ENCODE measurements around the gene ROR1.
"Not testable (repeated sequence)": the region's sequence is repeated elsewhere in the genome, so short reads cannot be mapped to it uniquely, and the experiment has no call there.

ROR1 gene

GRCh38 chr1:63773496-63773814 lies 362 bp upstream of the ROR1 start:
- TF ChIP-seq JUND (IDR thresholded peaks at IDR 0.05; ENCODE audit: low read depth): no peak
- in situ Hi-C loops (cut with HindIII; ENCODE audit: low pct_unique_long_range_greater_than_20kb, low sequenced_read_pairs): no loop called here

GRCh38 chr1:63774617-63775417 lies 1.0 kb downstream of the ROR1 start:
- DNase-seq (ENCODE audit: low read depth in 1 of 2, low spot score in 1 of 2): peak; percentile 1 to 16
- in situ Hi-C loops (cut with HindIII; ENCODE audit: low pct_unique_long_range_greater_than_20kb, low sequenced_read_pairs): no loop called here
- no peak for TF ChIP-seq JUND (IDR thresholded peaks at IDR 0.05; ENCODE audit: low read depth)

More at GRCh38 chr1:63773496-63773814, 362 bp upstream of the ROR1 start:
- DNase-seq (ENCODE audit: low read depth in 1 of 2, low spot score in 1 of 2): no peak

DNA sequence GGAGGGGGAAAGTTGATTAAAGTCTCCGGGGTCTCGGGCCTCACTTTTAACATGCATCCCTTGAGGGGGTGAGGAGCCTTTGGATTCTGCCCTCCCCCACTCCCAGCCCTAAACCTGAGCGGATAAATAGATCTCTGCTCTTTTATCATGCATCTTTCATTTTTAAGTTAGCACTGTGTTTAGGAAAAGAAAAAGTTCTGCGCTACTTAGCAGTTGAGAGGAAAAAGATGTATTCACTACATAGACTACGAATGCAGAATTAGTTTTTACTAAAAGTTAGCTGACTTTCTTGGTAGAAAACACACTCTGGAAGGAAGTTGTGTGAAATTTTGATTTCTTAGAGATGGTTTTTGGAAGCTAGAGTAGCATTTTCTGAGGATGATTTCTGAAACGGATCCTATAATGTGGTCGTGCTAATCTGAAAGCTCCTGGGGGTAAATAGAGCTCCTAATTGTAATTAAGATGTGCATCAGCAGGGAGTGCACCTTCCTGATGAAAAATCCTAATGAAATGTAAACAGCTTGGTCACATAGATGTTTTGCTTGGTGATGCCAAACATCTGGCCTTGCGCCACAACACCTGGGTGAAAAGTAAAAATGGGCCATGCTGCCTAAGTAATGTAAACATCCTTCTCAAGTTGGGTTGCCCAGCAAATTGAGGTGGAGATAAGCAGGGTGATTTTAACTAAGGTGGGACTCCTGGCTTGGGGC lies 1.8 kb downstream of the ROR1 start:
- in situ Hi-C loops (cut with HindIII; ENCODE audit: low pct_unique_long_range_greater_than_20kb, low sequenced_read_pairs): no loop called here
- DNase-seq (ENCODE audit: low read depth in 1 of 2, low spot score in 1 of 2): no peak
- no peak for TF ChIP-seq JUND (IDR thresholded peaks at IDR 0.05; ENCODE audit: low read depth)

DNA sequence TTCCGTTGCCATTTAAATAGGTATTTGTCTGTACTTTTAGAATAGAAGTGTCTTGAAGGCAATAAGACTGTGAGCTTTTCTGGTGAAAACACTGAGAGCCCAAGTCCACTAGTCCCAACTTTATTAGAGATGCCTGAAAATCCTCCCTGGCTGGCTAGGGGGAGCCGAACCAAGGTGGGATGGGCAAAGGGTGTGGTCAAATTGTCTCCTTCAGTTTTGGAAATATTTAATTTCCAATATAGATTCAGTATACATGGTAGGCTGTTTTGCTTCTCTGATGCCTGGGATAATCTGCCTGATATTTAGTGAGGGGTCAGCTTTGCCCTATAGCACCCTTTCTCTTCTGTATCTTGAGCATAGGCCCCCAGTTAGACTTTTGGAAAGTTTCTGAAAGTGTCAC lies 3.5 kb downstream of the ROR1 start:
- no peak for TF ChIP-seq JUND (IDR thresholded peaks at IDR 0.05; ENCODE audit: low read depth)

GRCh38 chr1:63777965-63778880 lies 4.4 kb downstream of the ROR1 start:
- in situ Hi-C loops (cut with HindIII; ENCODE audit: low pct_unique_long_range_greater_than_20kb, low sequenced_read_pairs): no loop called here

More for the DNA sequence above, 3.5 kb downstream of the ROR1 start:
- in situ Hi-C loops (cut with HindIII; ENCODE audit: low pct_unique_long_range_greater_than_20kb, low sequenced_read_pairs): no loop called here
- DNase-seq (ENCODE audit: low read depth in 1 of 2, low spot score in 1 of 2): no peak

DNA sequence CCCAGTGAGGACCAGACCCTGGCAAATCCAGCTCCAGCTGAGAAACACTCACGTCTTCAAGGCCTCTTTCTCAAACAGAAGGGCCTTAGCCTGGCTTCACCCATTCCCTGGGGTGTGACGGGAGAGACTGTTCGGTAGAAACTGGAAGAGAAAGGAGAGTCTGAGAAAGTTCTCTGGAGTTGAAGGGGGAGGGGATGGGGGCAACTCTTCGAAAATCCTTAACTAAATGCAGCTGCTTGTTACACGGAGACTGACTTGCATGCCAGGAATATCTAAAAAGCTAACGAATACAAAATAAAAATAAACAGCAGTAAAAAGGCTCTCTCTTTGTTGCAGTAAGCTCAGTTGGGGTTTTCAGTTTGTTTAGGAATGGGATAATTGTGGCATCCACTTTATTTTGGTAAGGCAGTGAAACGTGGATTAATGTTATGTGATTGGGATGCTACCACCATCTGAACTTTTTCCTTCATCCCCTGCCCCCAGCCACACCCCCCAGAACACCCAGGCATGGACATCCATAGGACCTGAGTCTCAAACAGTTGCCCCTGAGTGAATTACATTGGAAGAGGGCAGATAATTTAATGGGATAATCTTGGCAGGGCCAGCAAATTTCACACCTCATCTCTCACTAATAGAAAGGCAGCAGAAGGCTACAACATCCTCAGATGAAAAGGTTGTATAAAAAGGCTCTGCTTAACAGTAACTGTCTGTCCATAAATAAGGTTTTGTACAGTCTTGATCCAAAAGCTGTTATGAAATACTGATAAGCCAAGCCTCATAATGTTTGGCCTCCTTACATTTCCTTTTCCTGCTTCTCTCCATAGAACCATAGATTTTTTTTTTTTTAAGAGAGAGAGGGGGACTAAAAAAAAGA lies 5.8 kb downstream of the ROR1 start:
- DNase-seq (ENCODE audit: low read depth in 1 of 2, low spot score in 1 of 2): no peak
- TF ChIP-seq JUND (IDR thresholded peaks at IDR 0.05; ENCODE audit: low read depth): no peak
- in situ Hi-C loops (cut with HindIII; ENCODE audit: low pct_unique_long_range_greater_than_20kb, low sequenced_read_pairs): no loop called here

More at GRCh38 chr1:63777965-63778880, 4.4 kb downstream of the ROR1 start:
- DNase-seq (ENCODE audit: low read depth in 1 of 2, low spot score in 1 of 2): no peak
- TF ChIP-seq JUND (IDR thresholded peaks at IDR 0.05; ENCODE audit: low read depth): no peak

GRCh38 chr1:63780565-63780964 lies 6.7 kb downstream of the ROR1 start:
- DNase-seq (ENCODE audit: low read depth in 1 of 2, low spot score in 1 of 2): no peak
- no peak for TF ChIP-seq JUND (IDR thresholded peaks at IDR 0.05; ENCODE audit: low read depth)
- in situ Hi-C loops (cut with HindIII; ENCODE audit: low pct_unique_long_range_greater_than_20kb, low sequenced_read_pairs): no loop called here

GRCh38 chr1:63782982-63783381 lies 9.2 kb downstream of the ROR1 start:
- in situ Hi-C loops (cut with HindIII; ENCODE audit: low pct_unique_long_range_greater_than_20kb, low sequenced_read_pairs): no loop called here
- no peak for DNase-seq (ENCODE audit: low read depth in 1 of 2, low spot score in 1 of 2)
- no peak for TF ChIP-seq JUND (IDR thresholded peaks at IDR 0.05; ENCODE audit: low read depth)

DNA sequence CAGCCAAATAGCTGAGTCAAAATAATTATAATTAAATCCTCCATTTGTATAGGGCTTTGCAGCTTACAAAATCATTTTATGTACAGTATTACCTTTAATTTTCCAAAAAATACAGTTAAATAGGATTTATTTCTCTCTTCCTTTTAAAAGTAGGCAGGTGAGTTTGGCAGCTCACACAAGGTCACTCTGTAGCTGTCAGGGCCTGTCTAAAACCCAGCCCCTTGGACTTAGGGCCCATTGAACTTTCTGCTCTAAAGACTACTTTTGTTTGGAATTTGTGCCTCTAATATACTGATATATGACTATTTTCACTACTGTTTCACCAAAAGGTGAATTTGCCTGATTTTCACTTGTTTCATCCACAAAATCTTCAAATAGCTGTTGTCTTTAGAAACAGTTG lies 10.3 kb downstream of the ROR1 start:
- no peak for TF ChIP-seq JUND (IDR thresholded peaks at IDR 0.05; ENCODE audit: low read depth)
- in situ Hi-C loops (cut with HindIII; ENCODE audit: low pct_unique_long_range_greater_than_20kb, low sequenced_read_pairs): no loop called here

DNA sequence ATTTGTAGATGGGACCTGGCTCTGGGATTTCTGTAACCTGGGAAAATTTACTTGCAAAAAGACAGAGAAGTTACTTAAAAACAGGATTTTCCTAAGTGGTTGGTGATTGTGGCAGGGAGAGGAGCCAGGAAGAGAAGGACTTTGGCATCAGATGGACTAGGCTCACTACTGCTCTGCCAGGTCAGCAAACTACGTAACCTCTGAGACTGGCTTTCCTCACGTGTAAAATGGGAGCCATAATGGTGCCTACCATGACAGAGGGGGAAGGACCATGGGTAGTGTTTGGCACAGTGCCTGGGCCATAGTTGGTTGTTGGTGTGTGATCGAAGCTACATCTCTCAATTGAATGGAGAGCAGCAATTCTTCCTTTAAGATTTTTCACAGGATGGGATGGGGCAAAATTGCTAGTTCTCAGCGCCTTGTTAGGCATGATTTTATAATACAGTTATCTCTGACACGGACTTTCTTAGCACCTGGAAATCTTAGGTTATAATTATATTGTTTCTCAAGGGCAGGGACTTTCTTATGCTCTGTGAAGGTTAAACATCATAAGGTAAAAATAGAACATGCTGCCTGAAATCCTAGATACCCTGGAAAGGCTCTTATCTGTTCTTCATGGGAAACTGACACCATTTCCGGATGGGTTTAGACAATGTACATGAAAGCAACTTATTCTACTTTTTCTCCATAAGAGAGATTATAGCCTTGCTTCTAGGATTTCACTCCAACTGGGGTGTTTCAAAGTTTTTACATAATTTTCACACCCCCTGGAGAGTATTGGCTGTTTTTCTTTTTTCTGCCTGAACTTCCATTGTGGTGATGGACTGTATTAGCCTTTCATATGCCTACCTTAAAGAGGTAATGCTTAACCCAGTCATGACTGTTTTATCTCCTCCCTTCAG lies 10.9 kb downstream of the ROR1 start:
- DNase-seq (ENCODE audit: low read depth in 1 of 2, low spot score in 1 of 2): no peak
- in situ Hi-C loops (cut with HindIII; ENCODE audit: low pct_unique_long_range_greater_than_20kb, low sequenced_read_pairs): no loop called here
- no peak for TF ChIP-seq JUND (IDR thresholded peaks at IDR 0.05; ENCODE audit: low read depth)

More for the DNA sequence above, 10.3 kb downstream of the ROR1 start:
- no peak for DNase-seq (ENCODE audit: low read depth in 1 of 2, low spot score in 1 of 2)

DNA sequence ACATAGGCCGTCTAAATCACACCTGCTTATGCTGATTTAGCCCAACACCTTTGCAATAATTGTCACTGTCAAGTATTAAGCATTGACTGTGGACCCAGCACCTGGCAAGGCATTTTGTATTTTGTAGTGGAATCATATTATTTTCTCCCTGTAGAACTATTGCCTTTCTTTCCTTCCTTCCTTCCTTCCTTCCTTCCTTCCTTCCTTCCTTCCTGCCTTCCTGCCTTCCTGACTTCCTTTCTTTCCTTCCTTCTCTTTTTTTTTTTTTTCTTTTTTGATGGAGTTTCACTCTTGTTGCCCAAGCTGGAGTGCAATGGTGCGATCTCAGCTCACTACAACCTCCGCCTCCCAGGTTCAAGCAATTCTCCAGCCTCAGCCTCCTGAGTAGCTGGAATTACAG lies 13.5 kb downstream of the ROR1 start:
- DNase-seq (ENCODE audit: low read depth in 1 of 2, low spot score in 1 of 2); in situ Hi-C loops (cut with HindIII; ENCODE audit: low pct_unique_long_range_greater_than_20kb, low sequenced_read_pairs): not testable (repeated sequence)
